ENCODE results near the gene KLF9.

Gene KLF9

GRCh38 chr9:70382046-70382708 is 32.3 kb downstream of the KLF9 start:
- DNase-seq = no peak
- no peaks in the 10 kb centered on the region for H3K27me3 ChIP-seq (ENCODE audit: insufficient read depth, low read length)

GRCh38 chr9:70374962-70375618 is 39.4 kb downstream of the KLF9 start:
- no peaks in the 10 kb centered on the region for H3K79me2 ChIP-seq (ENCODE audit: control insufficient read depth, insufficient read depth, low read length, poor library complexity)
- no peak overlapping the region for H4K12ac ChIP-seq (ENCODE audit: low read depth, low read length)
- no peak overlapping the region for H3K4me3 ChIP-seq (ENCODE audit: low read depth, low read length)
- H3K18ac ChIP-seq (ENCODE audit: low read length) = no peak overlapping the region
- H3K79me1 ChIP-seq (ENCODE audit: low read length) = no peaks in the 10 kb centered on the region
- H4K91ac ChIP-seq (ENCODE audit: low read depth, low read length) = no peak overlapping the region
- no peak overlapping the region for H3K9ac ChIP-seq (ENCODE audit: low read length)
- no peak overlapping the region for H3K23ac ChIP-seq (ENCODE audit: low read length)
- no peak overlapping the region for H2BK120ac ChIP-seq (ENCODE audit: insufficient read depth, low read length, poor library complexity)
- no peaks in the 10 kb centered on the region for H3K4me1 ChIP-seq (ENCODE audit: control insufficient read depth in 1 of 2, insufficient read depth in 2 of 2, low read length in 2 of 2)
- no peaks in the 10 kb centered on the region for H3K9me3 ChIP-seq (ENCODE audit: insufficient read depth, low read depth, low read length)
- no peak overlapping the region for H3K4ac ChIP-seq (ENCODE audit: low read depth, low read length)
- no peak overlapping the region for H3K4me2 ChIP-seq (ENCODE audit: low read length)
- H3K36me3 ChIP-seq (ENCODE audit: control insufficient read depth in 1 of 2, insufficient read depth in 2 of 2, low read length in 2 of 2) = no peaks in the 10 kb centered on the region
- no peaks in the 10 kb centered on the region for H3K27me3 ChIP-seq (ENCODE audit: insufficient read depth, low read length)
- no peak overlapping the region for H2BK5ac ChIP-seq (ENCODE audit: low read depth, low read length, poor library complexity)
- no CpG with 5 or more reads among the region's 17 CpGs for WGBS (ENCODE audit: extremely low coverage, insufficient coverage, insufficient read length)
- no peak overlapping the region for H2BK12ac ChIP-seq (ENCODE audit: low read length)
- no peak overlapping the region for H3K14ac ChIP-seq (ENCODE audit: low read length)
- H2AFZ ChIP-seq (ENCODE audit: insufficient read depth, low read length, poor library complexity) = no peak overlapping the region
- no peak overlapping the region for H2AK5ac ChIP-seq (ENCODE audit: low read length)
- no peak for DNase-seq
- H3K27ac ChIP-seq (ENCODE audit: low read depth, low read length) = no peak overlapping the region
- no peak overlapping the region for H4K8ac ChIP-seq (ENCODE audit: low read depth, low read length)

More at GRCh38 chr9:70382046-70382708, 32.3 kb downstream of the KLF9 start:
- Histone ChIP-seq H3K27ac (ENCODE audit: low read depth, low read length) (no peak overlapping the region), H3K4me1 (ENCODE audit: control insufficient read depth in 1 of 2, insufficient read depth in 2 of 2, low read length in 2 of 2) (no peaks in the 10 kb centered on the region), H3K79me1 (ENCODE audit: low read length) (no peaks in the 10 kb centered on the region), H3K14ac (ENCODE audit: low read length) (no peak overlapping the region), H2BK120ac (ENCODE audit: insufficient read depth, low read length, poor library complexity) (no peak overlapping the region), H4K12ac (ENCODE audit: low read depth, low read length) (no peak overlapping the region), H3K4ac (ENCODE audit: low read depth, low read length) (no peak overlapping the region), H2BK12ac (ENCODE audit: low read length) (no peak overlapping the region), H3K18ac (ENCODE audit: low read length) (no peak overlapping the region), H3K4me3 (ENCODE audit: low read depth, low read length) (no peak overlapping the region), H3K79me2 (ENCODE audit: control insufficient read depth, insufficient read depth, low read length, poor library complexity) (no peaks in the 10 kb centered on the region), H2AFZ (ENCODE audit: insufficient read depth, low read length, poor library complexity) (no peak overlapping the region), H3K9me3 (ENCODE audit: insufficient read depth, low read depth, low read length) (no peaks in the 10 kb centered on the region), H2BK5ac (ENCODE audit: low read depth, low read length, poor library complexity) (no peak overlapping the region), H3K9ac (ENCODE audit: low read length) (no peak overlapping the region), H4K8ac (ENCODE audit: low read depth, low read length) (no peak overlapping the region), H4K91ac (ENCODE audit: low read depth, low read length) (no peak overlapping the region), H2AK5ac (ENCODE audit: low read length) (no peak overlapping the region), H3K23ac (ENCODE audit: low read length) (no peak overlapping the region), H3K4me2 (ENCODE audit: low read length) (no peak overlapping the region), H3K36me3 (ENCODE audit: control insufficient read depth in 1 of 2, insufficient read depth in 2 of 2, low read length in 2 of 2) (no peaks in the 10 kb centered on the region)
- WGBS (ENCODE audit: extremely low coverage, insufficient coverage, insufficient read length) = 100% methylated on average over 2 of the region's 6 CpGs

- no peak overlapping the region for H3K27ac ChIP-seq (ENCODE audit: low read depth, low read length)
- H3K9ac ChIP-seq (ENCODE audit: low read length) = no peak overlapping the region
- no peak overlapping the region for H2AK5ac ChIP-seq (ENCODE audit: low read length)
- H3K36me3 ChIP-seq (ENCODE audit: control insufficient read depth in 1 of 2, insufficient read depth in 2 of 2, low read length in 2 of 2) = peaks cover 2 to 3% of the 10 kb centered on the region in 2 experiments
- H3K14ac ChIP-seq (ENCODE audit: low read length) = no peak overlapping the region
- H3K4me1 ChIP-seq (ENCODE audit: control insufficient read depth in 1 of 2, insufficient read depth in 2 of 2, low read length in 2 of 2) = no peaks in the 10 kb centered on the region
- H2BK12ac ChIP-seq (ENCODE audit: low read length) = no peak overlapping the region
- no peak overlapping the region for H3K4me3 ChIP-seq (ENCODE audit: low read depth, low read length)
- H3K9me3 ChIP-seq (ENCODE audit: insufficient read depth, low read depth, low read length) = peaks cover 1% of the 10 kb centered on the region
- H3K4me2 ChIP-seq (ENCODE audit: low read length) = no peak overlapping the region
- H2AFZ ChIP-seq (ENCODE audit: insufficient read depth, low read length, poor library complexity) = no peak overlapping the region
- H3K23ac ChIP-seq (ENCODE audit: low read length) = no peak overlapping the region
- H3K27me3 ChIP-seq (ENCODE audit: insufficient read depth, low read length) = no peaks in the 10 kb centered on the region
- H3K79me2 ChIP-seq (ENCODE audit: control insufficient read depth, insufficient read depth, low read length, poor library complexity) = no peaks in the 10 kb centered on the region
- H2BK5ac ChIP-seq (ENCODE audit: low read depth, low read length, poor library complexity) = no peak overlapping the region
- H3K79me1 ChIP-seq (ENCODE audit: low read length) = no peaks in the 10 kb centered on the region
- H3K18ac ChIP-seq (ENCODE audit: low read length) = no peak overlapping the region
- no peak overlapping the region for H4K12ac ChIP-seq (ENCODE audit: low read depth, low read length)
- no CpG with 5 or more reads among the region's 6 CpGs for WGBS (ENCODE audit: extremely low coverage, insufficient coverage, insufficient read length)
- no peak for DNase-seq
- no peak overlapping the region for H2BK120ac ChIP-seq (ENCODE audit: insufficient read depth, low read length, poor library complexity)
- H3K4ac ChIP-seq (ENCODE audit: low read depth, low read length) = no peak overlapping the region
- H4K91ac ChIP-seq (ENCODE audit: low read depth, low read length) = no peak overlapping the region
- no peak overlapping the region for H4K8ac ChIP-seq (ENCODE audit: low read depth, low read length)
Observed at GRCh38 chr9:70367305-70367930, 47.0 kb downstream of the KLF9 start.

DNA sequence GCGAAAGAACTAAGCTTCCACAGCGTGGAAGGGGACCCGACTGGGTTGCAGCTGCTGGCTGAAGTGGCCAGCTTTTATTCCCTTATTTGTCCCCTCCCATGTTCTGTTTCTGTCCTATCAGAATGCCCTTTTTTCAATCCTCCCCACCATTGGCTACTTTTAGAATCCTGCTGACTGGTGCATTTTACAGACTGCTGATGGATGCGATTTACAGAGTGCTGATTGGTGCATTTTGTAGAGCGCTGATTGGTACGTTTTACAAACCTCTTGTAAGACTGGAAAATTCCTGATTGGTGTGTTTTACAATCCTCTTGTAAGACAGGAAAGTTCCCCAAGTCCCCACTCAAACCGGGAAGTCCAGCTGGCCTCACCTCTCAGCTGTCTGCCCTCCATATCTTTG is 50.7 kb downstream of the KLF9 start:
- Histone ChIP-seq H3K4me2 (ENCODE audit: low read length) (no peak overlapping the region), H3K4me3 (ENCODE audit: low read depth, low read length) (no peak overlapping the region), H3K79me1 (ENCODE audit: low read length) (no peaks in the 10 kb centered on the region), H4K91ac (ENCODE audit: low read depth, low read length) (no peak overlapping the region), H3K14ac (ENCODE audit: low read length) (no peak overlapping the region), H3K9ac (ENCODE audit: low read length) (no peak overlapping the region), H3K79me2 (ENCODE audit: control insufficient read depth, insufficient read depth, low read length, poor library complexity) (no peaks in the 10 kb centered on the region), H3K9me3 (ENCODE audit: insufficient read depth, low read depth, low read length) (peaks cover 1% of the 10 kb centered on the region), H2BK5ac (ENCODE audit: low read depth, low read length, poor library complexity) (no peak overlapping the region), H3K27ac (ENCODE audit: low read depth, low read length) (no peak overlapping the region), H3K27me3 (ENCODE audit: insufficient read depth, low read length) (no peaks in the 10 kb centered on the region), H2AFZ (ENCODE audit: insufficient read depth, low read length, poor library complexity) (no peak overlapping the region), H2BK120ac (ENCODE audit: insufficient read depth, low read length, poor library complexity) (no peak overlapping the region), H3K4ac (ENCODE audit: low read depth, low read length) (no peak overlapping the region), H3K4me1 (ENCODE audit: control insufficient read depth in 1 of 2, insufficient read depth in 2 of 2, low read length in 2 of 2) (no peaks in the 10 kb centered on the region), H3K36me3 (ENCODE audit: control insufficient read depth in 1 of 2, insufficient read depth in 2 of 2, low read length in 2 of 2) (peaks cover 2 to 3% of the 10 kb centered on the region in 2 experiments), H2BK12ac (ENCODE audit: low read length) (no peak overlapping the region), H3K18ac (ENCODE audit: low read length) (no peak overlapping the region), H3K23ac (ENCODE audit: low read length) (no peak overlapping the region), H2AK5ac (ENCODE audit: low read length) (no peak overlapping the region), H4K8ac (ENCODE audit: low read depth, low read length) (no peak overlapping the region), H4K12ac (ENCODE audit: low read depth, low read length) (no peak overlapping the region)
- DNase-seq = no peak
- WGBS (ENCODE audit: extremely low coverage, insufficient coverage, insufficient read length) = no CpG with 5 or more reads among the region's 7 CpGs
